GOT3 (cell line): Measurements from ENCODE around the gene OR51T1.
"Not testable (repeated sequence)": the region's sequence is repeated elsewhere in the genome, so short reads cannot be mapped to it uniquely, and the experiment has no call there.

Source experiments
- DNase-seq: peaks from one replicate; lab custom pipeline; 2025; ENCODE audit warnings: mixed read lengths; lab: John Stamatoyannopoulos, UW

The OR51T1 gene, protein sequence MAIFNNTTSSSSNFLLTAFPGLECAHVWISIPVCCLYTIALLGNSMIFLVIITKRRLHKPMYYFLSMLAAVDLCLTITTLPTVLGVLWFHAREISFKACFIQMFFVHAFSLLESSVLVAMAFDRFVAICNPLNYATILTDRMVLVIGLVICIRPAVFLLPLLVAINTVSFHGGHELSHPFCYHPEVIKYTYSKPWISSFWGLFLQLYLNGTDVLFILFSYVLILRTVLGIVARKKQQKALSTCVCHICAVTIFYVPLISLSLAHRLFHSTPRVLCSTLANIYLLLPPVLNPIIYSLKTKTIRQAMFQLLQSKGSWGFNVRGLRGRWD

DNA sequence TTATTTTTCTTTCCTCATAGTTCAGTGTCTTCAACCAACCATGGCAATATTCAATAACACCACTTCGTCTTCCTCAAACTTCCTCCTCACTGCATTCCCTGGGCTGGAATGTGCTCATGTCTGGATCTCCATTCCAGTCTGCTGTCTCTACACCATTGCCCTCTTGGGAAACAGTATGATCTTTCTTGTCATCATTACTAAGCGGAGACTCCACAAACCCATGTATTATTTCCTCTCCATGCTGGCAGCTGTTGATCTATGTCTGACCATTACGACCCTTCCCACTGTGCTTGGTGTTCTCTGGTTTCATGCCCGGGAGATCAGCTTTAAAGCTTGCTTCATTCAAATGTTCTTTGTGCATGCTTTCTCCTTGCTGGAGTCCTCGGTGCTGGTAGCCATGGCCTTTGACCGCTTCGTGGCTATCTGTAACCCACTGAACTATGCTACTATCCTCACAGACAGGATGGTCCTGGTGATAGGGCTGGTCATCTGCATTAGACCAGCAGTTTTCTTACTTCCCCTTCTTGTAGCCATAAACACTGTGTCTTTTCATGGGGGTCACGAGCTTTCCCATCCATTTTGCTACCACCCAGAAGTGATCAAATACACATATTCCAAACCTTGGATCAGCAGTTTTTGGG lies at the start of gene OR51T1:
Gene OR51T1, plus strand, starts transcription at position 41 of the 641 bp plus-strand sequence. Its CDS starts 0 bp downstream, at position 41.
- DNase-seq = no peak

GRCh38 chr11:4839851-4840549 lies 41.7 kb upstream of the OR51T1 start:
- DNase-seq = no peak

DNA sequence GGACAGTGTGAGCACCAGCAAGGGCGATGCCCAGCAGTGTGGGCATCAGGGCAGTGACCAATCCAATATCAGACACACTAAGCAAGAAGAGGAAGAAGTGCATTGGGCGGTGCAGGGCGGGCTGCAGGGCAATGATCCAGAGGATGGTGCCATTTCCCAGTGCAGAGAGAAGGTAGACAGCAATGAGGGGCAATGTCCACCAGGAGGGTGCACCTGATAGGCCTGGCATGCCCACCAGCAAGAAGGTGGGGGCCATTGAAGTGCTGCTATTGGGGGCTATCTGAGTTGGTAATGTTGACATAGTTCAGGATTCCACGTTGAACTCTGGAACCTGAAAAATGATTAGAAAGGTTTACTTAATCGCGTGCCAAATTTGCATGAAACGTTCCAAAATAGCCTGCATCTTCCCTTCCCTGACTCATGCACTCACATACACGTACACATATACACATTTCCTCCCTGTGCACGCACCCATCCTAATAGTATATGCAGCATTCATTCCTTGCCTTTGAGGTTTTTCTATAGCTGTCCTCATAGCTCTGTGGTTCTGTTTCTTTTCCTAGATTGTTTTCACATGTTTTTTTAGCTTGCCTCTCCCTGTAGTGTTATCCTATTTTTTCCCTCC lies 32.7 kb upstream of the OR51T1 start, which contains the start of gene OR51S1:
Gene OR51S1, minus strand, starts transcription at position 301 of the 625 bp plus-strand sequence. Its CDS starts 0 bp downstream, at position 301.
- no peak for DNase-seq

DNA sequence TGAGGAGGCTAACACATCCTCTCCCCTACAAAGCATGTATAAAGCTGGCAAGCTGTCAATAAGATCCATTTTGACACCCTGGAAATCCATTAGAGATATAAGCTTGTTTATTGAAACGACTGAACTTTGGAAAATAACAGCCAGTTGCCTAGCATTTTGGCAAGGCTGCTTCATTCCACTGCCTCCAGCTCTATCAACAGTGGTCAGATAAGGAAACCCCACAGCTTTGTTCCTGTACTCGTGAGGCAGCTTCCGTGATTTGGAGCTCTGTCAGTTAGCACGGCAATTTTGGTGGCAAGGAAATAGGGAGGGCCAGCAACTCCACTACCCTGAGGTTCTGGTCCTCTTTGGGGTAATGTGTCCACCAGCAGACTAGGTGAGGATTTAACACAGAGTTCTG lies 30.7 kb upstream of the OR51T1 start:
- DNase-seq = no peak

- not testable (repeated sequence) for DNase-seq
Observed at GRCh38 chr11:4854286-4854685, 27.4 kb upstream of the OR51T1 start.

GRCh38 chr11:4862447-4863236 lies 19.1 kb upstream of the OR51T1 start:
- DNase-seq = no peak

GRCh38 chr11:4863876-4864275 lies 17.8 kb upstream of the OR51T1 start:
- no peak for DNase-seq

- no peak for DNase-seq
Observed at GRCh38 chr11:4865855-4866254, 15.8 kb upstream of the OR51T1 start.

- DNase-seq = no peak
Observed at GRCh38 chr11:4881188-4881587, 512 bp upstream of the OR51T1 start.

DNA sequence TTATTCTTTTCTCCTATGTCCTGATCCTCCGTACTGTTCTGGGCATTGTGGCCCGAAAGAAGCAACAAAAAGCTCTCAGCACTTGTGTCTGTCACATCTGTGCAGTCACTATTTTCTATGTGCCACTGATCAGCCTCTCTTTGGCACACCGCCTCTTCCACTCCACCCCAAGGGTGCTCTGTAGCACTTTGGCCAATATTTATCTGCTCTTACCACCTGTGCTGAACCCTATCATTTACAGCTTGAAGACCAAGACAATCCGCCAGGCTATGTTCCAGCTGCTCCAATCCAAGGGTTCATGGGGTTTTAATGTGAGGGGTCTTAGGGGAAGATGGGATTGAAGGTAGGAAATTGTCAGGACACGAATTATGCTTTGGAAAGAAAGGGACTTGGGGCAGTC lies 843 bp downstream of the OR51T1 start:
- DNase-seq = no peak

DNA sequence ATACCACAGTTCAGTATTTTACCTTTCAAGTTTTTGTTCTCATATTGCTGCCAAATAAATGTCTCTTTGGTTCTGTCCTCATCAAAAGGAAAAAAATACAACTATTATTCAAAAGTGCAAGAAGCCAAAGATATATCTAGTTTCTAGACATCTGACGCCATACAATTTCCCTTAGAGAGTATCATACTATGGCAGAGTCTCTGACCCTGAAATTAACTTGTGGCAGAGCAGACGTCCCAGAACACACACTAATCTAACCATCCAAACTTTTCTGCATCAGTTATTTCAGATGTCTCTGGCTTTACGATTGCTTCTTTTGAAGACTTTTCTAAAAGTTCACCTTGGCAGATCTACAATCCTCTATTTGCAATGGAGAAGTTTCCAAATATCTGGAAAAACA lies 2.7 kb downstream of the OR51T1 start:
- DNase-seq = no peak

- DNase-seq = no peak
Observed at GRCh38 chr11:4886186-4886585, 4.5 kb downstream of the OR51T1 start.

DNA sequence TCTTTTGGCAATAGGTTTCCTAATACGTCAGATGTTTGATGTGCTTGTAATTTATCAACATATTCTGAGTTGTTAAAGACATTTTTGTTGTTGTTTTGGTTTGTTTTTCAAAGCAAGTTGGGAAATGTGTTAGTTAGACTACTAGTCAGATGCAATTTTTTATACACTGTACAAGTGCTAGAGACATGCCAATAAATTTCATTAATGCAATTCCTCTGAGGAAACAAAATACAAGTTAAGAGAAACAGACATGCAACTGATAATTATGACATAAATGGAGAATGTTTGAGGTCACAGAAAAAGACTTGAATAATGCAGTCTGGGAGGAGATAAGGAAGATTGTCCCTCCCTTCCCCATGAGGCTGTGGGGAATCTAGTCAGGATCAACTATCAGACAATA lies 5.9 kb downstream of the OR51T1 start:
- DNase-seq = no peak

GRCh38 chr11:4890279-4890678 lies 8.6 kb downstream of the OR51T1 start:
- DNase-seq = no peak

- DNase-seq = no peak
Observed at GRCh38 chr11:4891996-4892640, 10.4 kb downstream of the OR51T1 start.

GRCh38 chr11:4903484-4903883 lies 21.8 kb downstream of the OR51T1 start, which contains the start of gene OR51A7:
Gene OR51A7 (plus strand): TSS chr11:4903783. CDS start chr11:4907370, 3,587 bp downstream.
- no peak for DNase-seq

- DNase-seq = no peak
Observed at GRCh38 chr11:4916581-4916980, 34.9 kb downstream of the OR51T1 start.

DNA sequence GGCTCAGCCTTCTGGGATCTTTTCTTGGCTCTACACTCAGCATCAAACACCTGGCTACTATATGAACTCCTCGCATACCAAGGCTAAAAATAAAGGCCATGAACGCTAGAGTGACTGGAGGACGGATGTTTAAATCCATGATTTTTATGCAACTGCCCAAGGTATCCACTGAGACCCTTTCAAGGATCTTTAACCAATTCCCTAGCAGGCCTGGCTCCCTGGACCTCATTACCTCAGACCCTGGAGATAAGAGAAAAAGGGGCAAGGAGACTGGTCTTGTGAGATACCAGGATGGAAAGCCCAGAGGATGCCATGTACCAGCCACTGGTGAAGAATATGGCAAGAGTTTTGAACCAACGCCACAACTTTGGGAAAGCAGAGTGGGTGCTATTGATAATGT lies 37.5 kb downstream of the OR51T1 start, which contains the start of gene OR51G2:
Gene OR51G2, minus strand, starts transcription at position 101 of the 400 bp plus-strand sequence. CDS start 3,687 bp downstream, outside the sequence.
- no peak for DNase-seq

GRCh38 chr11:4921796-4922195 lies 40.1 kb downstream of the OR51T1 start:
- DNase-seq = no peak

GRCh38 chr11:4922304-4922703 lies 40.6 kb downstream of the OR51T1 start:
- DNase-seq = no peak

GRCh38 chr11:4924239-4924638 lies 42.5 kb downstream of the OR51T1 start, which contains the start of gene OR51G1:
Gene OR51G1 (minus strand): TSS chr11:4924339. CDS start chr11:4924339, 0 bp downstream.
- no peak for DNase-seq
